GM12878 (cell line): ENCODE data around the gene ABCF3. TPM values are rescaled to one million over a fixed set of nuclear protein-coding genes. Genes with fewer than 3 reads are reported as not detected.

ENCODE experiments used
- ATAC-seq: fragments of 200-7000 bp; cut with Tn5 transposase; 3 replicates; pipeline ENCODE4 v1.9.1; 2020; ENCODE audit warnings: mild to moderate bottlenecking, moderate library complexity
- BruUV-seq: library from RNA; stranded (reverse); fragments of 400-500 nt; replicated peaks from 2 replicates; lab custom pipeline; 2021; lab: Mats Ljungman, UMichigan
- CTCF ChIA-PET: fragments of 300-600 bp; sonication (Branson Sonifier 250); formaldehyde crosslinking; extraction: SDS; loops from one replicate; lab custom pipeline; 2021; ENCODE audit warnings: inconsistent platforms; lab: Yijun Ruan, JAX
- POLR2A ChIA-PET: fragments of 350-600 bp; formaldehyde crosslinking; extraction: SDS; loops from one replicate; lab custom pipeline; 2021; ENCODE audit warnings: inconsistent platforms; lab: Charles Lee
- RAD21 ChIA-PET: fragments of 300-600 bp; sonication (Branson Sonifier 250); formaldehyde crosslinking; loops from one replicate; lab custom pipeline; 2023; ENCODE audit warnings: antibody characterized with exemption; ENCODE audit not compliant: unreplicated experiment; lab: Charles Lee
- SMC1A ChIA-PET: fragments of 300-600 bp; sonication (Branson Sonifier 250); formaldehyde crosslinking; loops from one replicate; lab custom pipeline; 2023; ENCODE audit not compliant: unreplicated experiment, uncharacterized antibody; lab: Charles Lee
- DNase-seq: peaks from one replicate; pipeline ENCODE4 v3.0.0-alpha.2; 2011; ENCODE audit warnings: low read depth, low spot score
- FAIRE-seq: peaks from 3 replicates; lab custom pipeline; 2011; peaks lifted over from hg19 to GRCh38; lab: Jason Lieb, UNC
- H2AFZ ChIP-seq: 2 replicates; pipeline ENCODE4 v1.6.0; 2011; ENCODE audit warnings: low read depth, low read length, control low read depth; ENCODE audit not compliant: control insufficient read depth
- H3K27ac ChIP-seq: 2 replicates; pipeline ENCODE4 v1.5.1; 2011; ENCODE audit warnings: control low read depth; ENCODE audit not compliant: control insufficient read depth, insufficient read depth
- H3K27me3 ChIP-seq, 2 experiments: replicated peaks in 1 of 2; 2 replicates each; pipeline versions ENCODE4 v1.6.0 to v1.6.1; 2011; ENCODE audit warnings: low read length in 1 of 2; ENCODE audit not compliant: control insufficient read depth in 2 of 2, insufficient read depth in 2 of 2
- H3K36me3 ChIP-seq, 2 experiments: 2 replicates each; pipeline ENCODE4 v1.5.1; 2011; ENCODE audit warnings: low read length in 1 of 2; ENCODE audit not compliant: control insufficient read depth in 2 of 2, insufficient read depth in 2 of 2
- H3K4me1 ChIP-seq: 2 replicates; pipeline ENCODE4 v1.6.1; 2011; ENCODE audit warnings: mild to moderate bottlenecking, low read length, moderate library complexity, mixed read lengths; ENCODE audit not compliant: control insufficient read depth, insufficient read depth
- H3K4me2 ChIP-seq: 2 replicates; pipeline ENCODE4 v1.6.0; 2011; ENCODE audit warnings: control low read depth; ENCODE audit not compliant: control insufficient read depth, insufficient read depth
- H3K4me3 ChIP-seq: fragments of 200-600 bp; sonication (generic); 2 replicates; pipeline ENCODE4 v1.5.1; 2016
- H3K79me2 ChIP-seq: 2 replicates; pipeline ENCODE4 v1.6.0; 2011; ENCODE audit warnings: low read length; ENCODE audit not compliant: control insufficient read depth, insufficient read depth
- H3K9ac ChIP-seq: 2 replicates; pipeline ENCODE4 v1.8.0; 2011; ENCODE audit warnings: low read length, control low read depth, mixed read lengths; ENCODE audit not compliant: control insufficient read depth, insufficient read depth
- H3K9me3 ChIP-seq: replicated peaks from 3 replicates; pipeline ENCODE4 v1.5.1; 2011; ENCODE audit warnings: mild to moderate bottlenecking, low read length; ENCODE audit not compliant: control insufficient read depth, insufficient read depth
- H4K20me1 ChIP-seq: 2 replicates; pipeline ENCODE4 v1.6.0; 2011; ENCODE audit not compliant: control insufficient read depth, insufficient read depth
- BHLHE40 ChIP-seq, 2 experiments: fragments of 450-650 bp in 1 of 2; IDR thresholded peaks; 2 replicates each; pipeline ENCODE4 v1.6.1; 2011 to 2017; ENCODE audit warnings: low read depth in 2 of 2, borderline replicate concordance in 1 of 2, improper control_type of control experiment in 1 of 2, low read length in 1 of 2, mild to moderate bottlenecking in 1 of 2
- BMI1 ChIP-seq: fragments of 450-650 bp; IDR thresholded peaks from 2 replicates; pipeline ENCODE4 v1.6.1; 2016; ENCODE audit warnings: mild to moderate bottlenecking, moderate library complexity, borderline replicate concordance
- JUNB ChIP-seq: IDR thresholded peaks from 2 replicates; pipeline ENCODE4 v1.6.1; 2016; ENCODE audit warnings: antibody characterized with exemption, mild to moderate bottlenecking
- LARP7 ChIP-seq: fragments of 450-650 bp; IDR thresholded peaks from 2 replicates; pipeline ENCODE4 v1.6.1; 2017; ENCODE audit warnings: mild to moderate bottlenecking
- POU2F2 ChIP-seq: IDR thresholded peaks from 3 replicates; pipeline ENCODE4 v1.6.1; 2011; ENCODE audit warnings: low read depth, mild to moderate bottlenecking, low read length, borderline replicate concordance
- SRF ChIP-seq, 2 experiments: IDR thresholded peaks; 2 replicates each; pipeline ENCODE4 v1.6.1; 2011; ENCODE audit warnings: low read depth in 2 of 2, low read length in 2 of 2, mild to moderate bottlenecking in 1 of 2, moderate library complexity in 1 of 2
- SUZ12 ChIP-seq: fragments of 200-600 bp; sonication (generic); IDR thresholded peaks from one replicate; pipeline ENCODE4 v1.6.1; 2018; ENCODE audit warnings: antibody characterized with exemption, mild to moderate bottlenecking; ENCODE audit not compliant: unreplicated experiment
- WGBS: methylation state at CpG from one replicate; pipeline ENCODE4 v1.1.6; 2016; ENCODE audit warnings: low lambda C conversion rate; ENCODE audit not compliant: insufficient replicate concordance, insufficient coverage; ENCODE audit errors: missing lambda C conversion rate; 5-methylcytosine and 5-hydroxymethylcytosine counted together
- in situ Hi-C: fragments of 300-500 bp; cut with MboI; formaldehyde crosslinking; loops from 9 replicates; pipeline ENCODE4 v1.14.3; 2018; ENCODE audit warnings: mixed read lengths
- intact Hi-C: fragments of 100-400 bp; cut with micrococcal nuclease; formaldehyde crosslinking; loops from one replicate; pipeline ENCODE4 v1.14.2; 2022; ENCODE audit not compliant: unreplicated experiment
- polyA plus RNA-seq, 11 experiments: library from polyadenylated mRNA; depleted of rRNA in 4 of 11; unstranded in 6 of 11; stranded (reverse) in 5 of 11; fragments of >200 nt; fragmentation: Nextera tagmentation in 4 of 11; fragmentation: Illumina TruSeq in 1 of 11; extraction: Ambion mirVana in 4 of 11; extraction: Trizol in 1 of 11; gene quantifications; 1 replicate in 1 of 11; 2 replicates in 10 of 11; pipeline versions ENCODE4 v1.2.1 to v1.2.3, GENCODE V29; 2011 to 2016; ENCODE audit warnings: inconsistent platforms in 2 of 11, missing spikeins in 2 of 11, low read depth in 1 of 11
- total RNA-seq, 4 experiments: library from RNA; depleted of rRNA in 3 of 4; stranded (reverse); fragments of >200 nt in 3 of 4; fragmentation: Illumina TruSeq in 1 of 4; extraction: Trizol in 1 of 4; gene quantifications; 2 replicates each; pipeline versions ENCODE4 v1.2.1 to v1.2.3, GENCODE V29; 2013 to 2021
- TF ChIP-seq, protein P1 (sequence below): IDR thresholded peaks from 2 replicates; pipeline ENCODE4 v1.6.1; 2012; ENCODE audit warnings: mild to moderate bottlenecking, low read depth, low read length

Gene ABCF3
- total and polyA plus RNA-seq, 10 of the 15 experiments (the other 5 are each of a cell fraction or from before 2014, with no cell fraction given): 6.1 to 71.3 (median 46.9) TPM

DNA sequence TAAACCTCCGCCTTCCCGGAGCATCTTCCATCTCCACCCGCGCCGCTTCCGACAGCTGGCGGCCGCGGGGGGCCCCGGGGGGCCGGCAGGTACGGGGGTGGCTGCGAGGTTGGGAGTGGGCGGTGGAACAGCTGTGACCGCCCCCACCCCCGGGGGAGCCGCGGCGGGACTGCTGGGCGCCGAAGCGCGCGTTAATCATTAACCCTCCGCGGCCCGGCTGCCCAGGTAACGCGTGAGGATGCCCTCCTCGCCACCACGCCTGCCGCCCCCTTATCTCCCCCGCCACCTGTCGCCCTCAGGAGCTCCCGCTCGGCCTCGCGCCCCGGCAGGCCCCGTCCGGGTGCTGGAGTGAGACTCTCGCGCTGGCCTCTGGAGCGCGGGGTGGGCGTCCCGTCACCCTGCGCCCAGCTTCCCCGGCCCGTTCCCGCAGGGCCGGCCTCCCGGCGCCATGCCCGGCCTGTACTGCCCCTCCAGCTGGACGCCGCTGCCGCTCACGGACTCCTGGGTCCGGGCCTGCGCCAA, 44.1 kb downstream of the ABCF3 start:
- no peaks in the 10 kb centered on the region for H4K20me1 ChIP-seq
- TF ChIP-seq LARP7: 0 out of 2 replicates have a peak, but pooled peaks have one; percentile 15
- no peak for TF ChIP-seq JUNB
- TF ChIP-seq, protein P1, sequence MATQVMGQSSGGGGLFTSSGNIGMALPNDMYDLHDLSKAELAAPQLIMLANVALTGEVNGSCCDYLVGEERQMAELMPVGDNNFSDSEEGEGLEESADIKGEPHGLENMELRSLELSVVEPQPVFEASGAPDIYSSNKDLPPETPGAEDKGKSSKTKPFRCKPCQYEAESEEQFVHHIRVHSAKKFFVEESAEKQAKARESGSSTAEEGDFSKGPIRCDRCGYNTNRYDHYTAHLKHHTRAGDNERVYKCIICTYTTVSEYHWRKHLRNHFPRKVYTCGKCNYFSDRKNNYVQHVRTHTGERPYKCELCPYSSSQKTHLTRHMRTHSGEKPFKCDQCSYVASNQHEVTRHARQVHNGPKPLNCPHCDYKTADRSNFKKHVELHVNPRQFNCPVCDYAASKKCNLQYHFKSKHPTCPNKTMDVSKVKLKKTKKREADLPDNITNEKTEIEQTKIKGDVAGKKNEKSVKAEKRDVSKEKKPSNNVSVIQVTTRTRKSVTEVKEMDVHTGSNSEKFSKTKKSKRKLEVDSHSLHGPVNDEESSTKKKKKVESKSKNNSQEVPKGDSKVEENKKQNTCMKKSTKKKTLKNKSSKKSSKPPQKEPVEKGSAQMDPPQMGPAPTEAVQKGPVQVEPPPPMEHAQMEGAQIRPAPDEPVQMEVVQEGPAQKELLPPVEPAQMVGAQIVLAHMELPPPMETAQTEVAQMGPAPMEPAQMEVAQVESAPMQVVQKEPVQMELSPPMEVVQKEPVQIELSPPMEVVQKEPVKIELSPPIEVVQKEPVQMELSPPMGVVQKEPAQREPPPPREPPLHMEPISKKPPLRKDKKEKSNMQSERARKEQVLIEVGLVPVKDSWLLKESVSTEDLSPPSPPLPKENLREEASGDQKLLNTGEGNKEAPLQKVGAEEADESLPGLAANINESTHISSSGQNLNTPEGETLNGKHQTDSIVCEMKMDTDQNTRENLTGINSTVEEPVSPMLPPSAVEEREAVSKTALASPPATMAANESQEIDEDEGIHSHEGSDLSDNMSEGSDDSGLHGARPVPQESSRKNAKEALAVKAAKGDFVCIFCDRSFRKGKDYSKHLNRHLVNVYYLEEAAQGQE: no peak
- no peak for TF ChIP-seq SRF (IDR thresholded peaks at IDR 0.05; ENCODE audit: low read depth in 2 of 2, low read length in 2 of 2)
- TF ChIP-seq BMI1: no peak
- TF ChIP-seq POU2F2: no peak
- TF ChIP-seq SUZ12: peak; percentile 34
- TF ChIP-seq BHLHE40 (IDR thresholded peaks at IDR 0.05; ENCODE audit: borderline replicate concordance in 1 of 2, low read depth in 2 of 2, low read length in 1 of 2): peak in 1 of 2 experiments; percentile 35; a peak in 1 of 4 replicates
- H3K4me3 ChIP-seq: peak overlapping the region; percentile 29; the same call in 1 of the 2 replicates
- no peaks in the 10 kb centered on the region for H3K9me3 ChIP-seq
- DNase-seq: no peak
- ChIA-PET RAD21 (interaction anchor here (1.0 to 1.1 kb wide), 2 partner anchors 10 to 334 kb away, joined by 4 read pairs; no protein-coding TSS in a partner anchor), CTCF (no interaction called here), SMC1A (no interaction called here), POLR2A (interaction anchor here (0.7 kb wide), 1 partner anchor 45 kb away, joined by 5 read pairs; no protein-coding TSS in a partner anchor)
- no peaks in the 10 kb centered on the region for H3K79me2 ChIP-seq
- H3K9ac ChIP-seq: no peak overlapping the region
- no peaks in the 10 kb centered on the region for H3K36me3 ChIP-seq
- peak overlapping the region; percentile 77; the same call in 1 of the 2 replicates for H3K4me2 ChIP-seq
- ATAC-seq: peak; percentile 3; the same call in 1 of the 3 replicates
- intact Hi-C loops (no loop called here), in situ Hi-C loops (no loop called here)
- H3K27me3 ChIP-seq: peaks cover 16 to 18% of the 10 kb centered on the region in 2 experiments
- no peak overlapping the region for H3K27ac ChIP-seq
- no peak for FAIRE-seq
- no TSS peak for BruUV-seq
- H2AFZ ChIP-seq: no peak overlapping the region
- WGBS: under 1% methylated on average over 21 of the region's 61 CpGs
- no peaks in the 10 kb centered on the region for H3K4me1 ChIP-seq
